ENCODE measurements around the gene U2SURP. TPM values are rescaled to one million over a fixed set of nuclear protein-coding genes. Genes with fewer than 3 reads are reported as not detected.

The U2SURP gene
- total RNA-seq, 1 experiment from 2014 or later = 132 TPM

GRCh38 chr3:142997330-142997729, 4.0 kb upstream of the U2SURP start:
- ATAC-seq (no peak), DNase-seq (ENCODE audit: low read depth, low spot score) (no peak)
- H3K9ac ChIP-seq (ENCODE audit: low read length) = no peak overlapping the region
- ChIA-PET POLR2A (no interaction called here), CTCF (interaction anchor here (1.3 to 4.9 kb wide), 3 partner anchors 11 to 410 kb away, joined by 3 to 33 read pairs (median 6); no protein-coding TSS in a partner anchor), RAD21 (ENCODE audit: low non-redundant PET in 1 of 2, low total read pairs in 2 of 2, uncharacterized antibody in 2 of 2, unreplicated experiment in 2 of 2) (no interaction called here)
- intact Hi-C loops (cut with micrococcal nuclease) = loop anchor here (10.0 kb wide), 1 partner anchor 553 kb away; the partner anchor contains the start of gene XRN1
- TF ChIP-seq SP1 (IDR thresholded peaks at IDR 0.05; ENCODE audit: low read depth) (peak; percentile 54), TCF7L2 (IDR thresholded peaks at IDR 0.05; ENCODE audit: borderline replicate concordance, extremely low read depth, insufficient read depth, insufficient read length) (no peak), ELF1 (IDR thresholded peaks at IDR 0.05; ENCODE audit: borderline replicate concordance, low read depth) (no peak)
- H3K36me3 ChIP-seq (ENCODE audit: control insufficient read depth in 1 of 2, insufficient read depth in 2 of 2, low read length in 2 of 2) = no peaks in the 10 kb centered on the region
- no TSS peak for BruUV-seq (replicated peaks)
- no peak overlapping the region for H3K4me3 ChIP-seq (replicated peaks in 1 of 2; ENCODE audit: low read depth in 1 of 2, low read length in 2 of 2)
- no peak overlapping the region for H2AFZ ChIP-seq (ENCODE audit: low read depth, low read length, poor library complexity, severe bottlenecking)
- H3K9me3 ChIP-seq (ENCODE audit: control insufficient read depth in 1 of 2, insufficient read depth in 1 of 2, low read depth in 1 of 2, low read length in 2 of 2) = no peaks in the 10 kb centered on the region
- peak overlapping the region; percentile 17 for H3K4me2 ChIP-seq (ENCODE audit: low read length)
- no peaks in the 10 kb centered on the region for H4K20me1 ChIP-seq (ENCODE audit: insufficient read depth)
- H3K27ac ChIP-seq (ENCODE audit: low read depth, low read length) = no peak overlapping the region
- H3K4me1 ChIP-seq (ENCODE audit: control insufficient read depth in 1 of 2, insufficient read depth in 2 of 2, low read length in 2 of 2) = peaks cover 11 to 33% of the 10 kb centered on the region in 2 experiments; a peak in 3 of 4 replicates
- no peaks in the 10 kb centered on the region for H3K9me2 ChIP-seq (ENCODE audit: insufficient read depth)
- H3K79me2 ChIP-seq (ENCODE audit: insufficient read depth, low read length) = peaks cover 17% of the 10 kb centered on the region
- no peaks in the 10 kb centered on the region for H3K27me3 ChIP-seq (ENCODE audit: insufficient read depth, low read length)

- ATAC-seq (no peak), DNase-seq (ENCODE audit: low read depth, low spot score) (no peak)
- H3K4me2 ChIP-seq (ENCODE audit: low read length) = peak overlapping the region; percentile 96
- H4K20me1 ChIP-seq (ENCODE audit: insufficient read depth) = 0 out of 2 replicates have a peak, but pooled peaks cover 5% of the 10 kb centered on the region
- H3K4me3 ChIP-seq (replicated peaks in 1 of 2; ENCODE audit: low read depth in 1 of 2, low read length in 2 of 2) = no peak overlapping the region
- ChIA-PET POLR2A (no interaction called here), CTCF (interaction anchor here (4.9 kb wide), 1 partner anchor 169 kb away, joined by 33 read pairs; no protein-coding TSS in a partner anchor), RAD21 (ENCODE audit: low non-redundant PET in 1 of 2, low total read pairs in 2 of 2, uncharacterized antibody in 2 of 2, unreplicated experiment in 2 of 2) (no interaction called here)
- peaks cover 11 to 38% of the 10 kb centered on the region in 2 experiments; a peak in 3 of 4 replicates for H3K4me1 ChIP-seq (ENCODE audit: control insufficient read depth in 1 of 2, insufficient read depth in 2 of 2, low read length in 2 of 2)
- H3K9ac ChIP-seq (ENCODE audit: low read length) = no peak overlapping the region
- peaks cover 28% of the 10 kb centered on the region for H3K79me2 ChIP-seq (ENCODE audit: insufficient read depth, low read length)
- no peak overlapping the region for H3K27ac ChIP-seq (ENCODE audit: low read depth, low read length)
- BruUV-seq (replicated peaks) = no TSS peak
- H3K9me2 ChIP-seq (ENCODE audit: insufficient read depth) = no peaks in the 10 kb centered on the region
- no peaks in the 10 kb centered on the region for H3K27me3 ChIP-seq (ENCODE audit: insufficient read depth, low read length)
- H2AFZ ChIP-seq (ENCODE audit: low read depth, low read length, poor library complexity, severe bottlenecking) = no peak overlapping the region
- H3K9me3 ChIP-seq (ENCODE audit: control insufficient read depth in 1 of 2, insufficient read depth in 1 of 2, low read depth in 1 of 2, low read length in 2 of 2) = no peaks in the 10 kb centered on the region
- intact Hi-C loops (cut with micrococcal nuclease) = loop anchor here (10.0 kb wide), 1 partner anchor 554 kb away; the partner anchor contains the start of gene XRN1
- no peaks in the 10 kb centered on the region for H3K36me3 ChIP-seq (ENCODE audit: control insufficient read depth in 1 of 2, insufficient read depth in 2 of 2, low read length in 2 of 2)
- TF ChIP-seq RAD21 (IDR thresholded peaks at IDR 0.05; ENCODE audit: low read depth) (no peak), CTCF (IDR thresholded peaks at IDR 0.05 in 2 of 3, conservative IDR thresholded peaks at IDR 0.05 in 1 of 3; ENCODE audit: borderline replicate concordance in 1 of 3, insufficient read depth in 1 of 3, low read depth in 2 of 3, low read length in 2 of 3) (no peak), POLR2A (IDR thresholded peaks at IDR 0.05; ENCODE audit: borderline replicate concordance, extremely low read depth, insufficient read depth, insufficient read length) (no peak), EGR1 (IDR thresholded peaks at IDR 0.05; ENCODE audit: low read depth) (no peak), ELF1 (IDR thresholded peaks at IDR 0.05; ENCODE audit: borderline replicate concordance, low read depth) (no peak), JUND (IDR thresholded peaks at IDR 0.05) (no peak), SP1 (IDR thresholded peaks at IDR 0.05; ENCODE audit: low read depth) (no peak), SRF (IDR thresholded peaks at IDR 0.05; ENCODE audit: low read depth) (no peak), ZNF274 (IDR thresholded peaks at IDR 0.05; ENCODE audit: low read depth, low read length) (no peak), FOSL1 (IDR thresholded peaks at IDR 0.05; ENCODE audit: low read depth) (no peak), MAX (IDR thresholded peaks at IDR 0.05) (no peak), REST (IDR thresholded peaks at IDR 0.05; ENCODE audit: low read depth) (no peak)
Measured at GRCh38 chr3:142998439-142998838, 2.9 kb upstream of the U2SURP start.

Data from HCT116 (cell line).